HG03095 (cell line): ENCODE data around the gene RAB32.

ENCODE experiments used
- ATAC-seq: cut with Tn5 transposase; IDR thresholded peaks from one replicate; pipeline ENCODE4 v1.9.1; 2021; ENCODE audit warnings: moderate library complexity; ENCODE audit not compliant: unreplicated experiment

Gene RAB32

GRCh38 chr6:146581968-146582367 lies 38.3 kb downstream of the RAB32 start:
- no peak for ATAC-seq

GRCh38 chr6:146582857-146583256 lies 39.2 kb downstream of the RAB32 start:
- ATAC-seq = no peak

GRCh38 chr6:146583966-146584365 lies 40.3 kb downstream of the RAB32 start:
- no peak for ATAC-seq

GRCh38 chr6:146587459-146587858 lies 43.8 kb downstream of the RAB32 start:
- no peak for ATAC-seq

- ATAC-seq = no peak
Observed at GRCh38 chr6:146590492-146590891, 46.9 kb downstream of the RAB32 start.

- ATAC-seq = no peak
Observed at GRCh38 chr6:146592451-146592850, 48.8 kb downstream of the RAB32 start.

GRCh38 chr6:146593986-146594385 lies 50.4 kb downstream of the RAB32 start:
- no peak for ATAC-seq

GRCh38 chr6:146594495-146594894 lies 50.9 kb downstream of the RAB32 start:
- no peak for ATAC-seq

- ATAC-seq = no peak
Observed at GRCh38 chr6:146595972-146596731, 52.5 kb downstream of the RAB32 start.

- no peak for ATAC-seq
Observed at GRCh38 chr6:146598772-146599405, 55.3 kb downstream of the RAB32 start, which contains the start of gene ADGB. ADGB (plus strand) TSS chr6:146598972; CDS start chr6:146599041, 69 bp downstream.

GRCh38 chr6:146601352-146601751 lies 57.7 kb downstream of the RAB32 start:
- no peak for ATAC-seq

- ATAC-seq = no peak
Observed at GRCh38 chr6:146602526-146602925, 58.9 kb downstream of the RAB32 start.
